DMS79 treated with DMSO at 0.1 percent for 48 hours (cell line): ENCODE measurements around the gene MGAT4A.
"Not testable (repeated sequence)": the region's sequence is repeated elsewhere in the genome, so short reads cannot be mapped to it uniquely, and the experiment has no call there.

Experiments used
- DNase-seq: peaks from one replicate; lab custom pipeline; 2025; lab: John Stamatoyannopoulos, UW

Gene MGAT4A

GRCh38 chr2:98607104-98607503, 123.8 kb downstream of the MGAT4A start:
- DNase-seq: no peak

- DNase-seq: no peak
Observed at GRCh38 chr2:98606431-98606830, 124.5 kb downstream of the MGAT4A start.

GRCh38 chr2:98605076-98605475, 125.9 kb downstream of the MGAT4A start:
- DNase-seq: no peak

GRCh38 chr2:98604547-98604946, 126.4 kb downstream of the MGAT4A start:
- peak; percentile 49 for DNase-seq

- DNase-seq: no peak
Observed at GRCh38 chr2:98601532-98602132, 129.3 kb downstream of the MGAT4A start.

DNA sequence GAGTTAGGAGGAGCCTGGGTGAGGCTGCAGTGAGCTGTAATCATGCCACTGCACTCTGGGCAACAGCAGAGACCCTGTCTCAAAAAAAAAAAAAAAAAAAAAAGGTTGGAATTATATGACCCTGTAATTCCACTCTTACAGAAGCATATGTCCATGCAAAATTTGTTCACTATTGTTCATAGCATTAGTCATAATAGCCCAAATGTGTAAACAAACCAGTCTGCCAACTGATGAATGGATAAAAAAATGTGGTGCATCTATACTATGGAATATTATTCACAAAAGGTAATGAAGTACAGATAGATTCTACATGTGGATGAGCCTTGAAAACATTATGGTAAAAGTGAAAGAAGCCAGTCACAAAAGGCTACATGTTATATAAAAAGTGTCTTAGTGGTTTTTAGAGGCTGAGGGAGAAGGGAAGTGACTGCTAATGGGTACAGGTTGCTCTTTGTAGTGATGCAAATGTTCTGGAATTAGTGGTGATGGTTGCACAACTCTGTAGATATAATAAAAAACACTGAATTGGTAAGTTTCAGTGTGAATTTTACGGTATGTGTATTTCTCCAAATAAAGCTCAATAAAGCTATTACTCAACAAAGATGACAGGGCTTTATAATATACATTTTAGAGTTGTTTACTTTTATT, 132.0 kb downstream of the MGAT4A start:
- no peak for DNase-seq

DNA sequence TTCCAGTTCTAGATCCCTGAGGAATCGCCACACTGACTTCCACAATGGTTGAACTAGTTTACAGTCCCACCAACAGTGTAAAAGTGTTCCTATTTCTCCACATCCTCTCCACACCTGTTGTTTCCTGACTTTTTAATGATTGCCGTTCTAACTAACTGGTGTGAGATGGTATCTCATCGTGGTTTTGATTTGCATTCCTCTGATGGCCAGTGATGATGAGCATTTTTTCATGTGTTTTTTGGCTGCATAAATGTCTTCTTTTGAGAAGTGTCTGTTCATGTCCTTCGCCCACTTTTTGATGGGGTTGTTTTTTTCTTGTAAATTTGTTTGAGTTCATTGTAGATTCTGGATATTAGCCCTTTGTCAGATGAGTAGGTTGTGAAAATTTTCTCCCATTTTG, 136.3 kb downstream of the MGAT4A start:
- not testable (repeated sequence) for DNase-seq

DNA sequence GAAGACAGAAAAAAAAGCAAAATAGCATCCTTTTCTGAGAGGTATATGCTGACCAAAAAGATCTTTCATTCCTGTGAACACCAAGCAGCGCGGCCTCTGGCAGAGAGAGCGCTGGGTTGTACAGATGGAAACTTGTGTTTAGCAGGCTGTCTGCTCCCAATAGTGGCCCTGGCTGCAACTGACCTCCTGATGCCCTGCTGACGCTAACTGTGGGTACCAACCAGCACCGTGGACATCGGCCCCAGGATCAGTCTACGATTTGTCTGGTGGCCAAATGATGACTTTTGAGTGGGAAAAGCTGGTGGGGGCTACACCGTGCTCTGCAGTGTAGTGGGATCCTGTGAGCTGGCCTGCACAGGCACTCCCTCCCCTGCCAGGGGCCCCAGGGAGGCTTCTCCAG, 138.4 kb downstream of the MGAT4A start:
- DNase-seq: no peak

DNA sequence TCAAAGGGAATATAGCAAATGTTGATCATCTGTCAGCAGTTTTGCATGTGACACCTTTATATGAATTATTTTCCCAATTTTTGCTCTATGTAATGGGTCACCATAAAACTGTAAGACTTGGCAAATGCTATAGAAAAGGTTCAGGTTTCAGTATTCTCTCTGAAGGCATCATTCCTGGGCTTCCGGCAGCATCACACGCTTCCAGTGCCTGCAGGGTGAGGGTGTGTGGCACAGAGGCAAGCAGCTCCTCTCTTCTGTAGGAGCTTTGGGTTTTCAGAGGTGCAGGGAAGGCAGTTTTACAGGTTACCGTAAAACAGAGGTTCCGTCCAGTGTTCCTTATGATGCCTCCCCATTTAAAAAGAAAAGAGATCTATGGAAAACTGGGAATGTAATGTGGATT, 141.4 kb downstream of the MGAT4A start:
- DNase-seq: no peak

GRCh38 chr2:98588880-98589431, 142.0 kb downstream of the MGAT4A start:
- no peak for DNase-seq

DNA sequence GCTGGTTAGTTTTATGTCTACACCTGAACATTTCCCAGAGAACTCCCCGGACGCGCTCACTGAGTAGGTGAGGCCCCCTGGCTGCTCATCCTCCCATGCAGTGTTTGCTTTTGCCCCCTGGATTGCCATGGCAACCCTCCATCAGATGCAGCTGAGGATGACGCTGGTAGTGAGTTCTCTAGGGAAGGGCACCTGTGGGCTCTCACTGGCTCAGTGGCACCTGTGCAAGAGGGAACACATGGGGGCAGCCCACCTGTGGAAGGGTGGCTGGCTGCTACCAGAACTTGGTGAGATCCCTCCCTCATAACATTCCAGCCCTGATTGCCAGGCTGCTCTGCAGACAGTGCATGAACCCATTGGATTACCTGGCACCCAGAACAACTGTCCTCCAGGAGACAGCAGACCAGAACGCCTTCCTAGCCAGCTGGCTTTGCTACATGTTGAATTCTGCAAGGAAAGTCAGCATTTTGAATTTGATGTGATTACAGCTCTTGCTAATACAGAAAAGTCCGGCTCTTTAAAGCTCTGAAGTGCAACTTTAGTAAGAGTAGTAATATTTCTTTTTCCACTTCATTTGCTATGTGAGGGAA, 144.3 kb downstream of the MGAT4A start:
- DNase-seq: no peak

DNA sequence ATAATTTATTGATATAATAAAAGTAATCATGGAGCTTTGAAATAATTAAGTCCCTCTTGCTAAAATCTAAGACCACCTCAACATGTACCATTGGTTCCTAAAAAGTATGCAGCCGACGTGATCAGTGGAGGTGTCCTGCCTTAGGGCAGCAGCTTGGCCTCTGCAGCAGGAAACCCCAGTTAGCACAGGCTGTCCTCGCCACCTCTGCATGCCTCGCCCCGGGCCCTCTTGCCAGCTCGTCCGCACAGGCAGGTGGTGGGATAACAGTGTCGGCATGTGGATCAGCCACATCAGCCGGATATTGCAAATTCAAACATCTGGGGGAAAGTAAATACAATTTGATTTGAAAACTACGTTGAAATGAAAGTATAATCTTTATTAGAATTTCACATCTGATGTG, 145.5 kb downstream of the MGAT4A start:
- DNase-seq: no peak

DNA sequence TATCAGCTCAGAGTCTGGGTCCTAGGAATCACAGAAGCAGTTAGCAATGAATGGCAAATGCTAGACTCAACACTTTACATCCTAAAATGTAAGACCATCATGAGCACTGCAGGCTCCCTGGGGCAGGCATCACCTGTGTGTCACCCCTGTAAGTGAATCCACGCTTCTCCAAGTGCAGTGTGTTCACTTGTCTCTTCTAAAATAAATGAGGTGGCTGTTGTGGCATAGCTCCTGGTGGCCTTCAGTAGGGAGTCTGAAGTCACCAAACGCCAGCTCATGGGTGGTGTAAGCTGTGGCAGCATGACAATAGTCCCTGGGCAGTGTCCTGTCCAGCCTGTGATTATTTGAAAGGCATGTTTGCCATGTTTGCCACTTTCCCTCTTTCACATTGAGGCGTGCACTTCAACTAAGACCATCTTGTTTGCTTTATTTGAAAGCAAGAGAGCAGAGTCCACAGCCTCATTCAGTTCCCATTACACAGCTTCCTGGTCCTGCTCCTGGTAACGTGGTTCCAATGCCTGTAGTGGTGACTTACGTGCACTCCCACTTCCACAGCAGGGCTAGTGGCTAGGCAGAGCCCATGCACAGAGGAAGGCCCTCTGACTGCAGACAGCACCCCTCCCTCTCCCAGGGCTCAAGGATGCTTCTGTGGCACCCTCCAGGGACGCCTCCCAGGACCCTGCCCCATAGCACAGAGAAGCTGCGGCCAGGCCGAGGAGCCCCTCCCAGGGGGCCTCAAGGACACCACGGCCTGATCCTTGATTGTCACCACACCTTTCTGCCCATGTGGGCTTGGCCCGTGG, 146.9 kb downstream of the MGAT4A start:
- DNase-seq: no peak

- DNase-seq: no peak
Observed at GRCh38 chr2:98583276-98583675, 147.7 kb downstream of the MGAT4A start.

GRCh38 chr2:98582523-98582922, 148.4 kb downstream of the MGAT4A start:
- no peak for DNase-seq

GRCh38 chr2:98580656-98581284, 150.2 kb downstream of the MGAT4A start:
- no peak for DNase-seq

GRCh38 chr2:98579926-98580325, 151.0 kb downstream of the MGAT4A start:
- no peak for DNase-seq

DNA sequence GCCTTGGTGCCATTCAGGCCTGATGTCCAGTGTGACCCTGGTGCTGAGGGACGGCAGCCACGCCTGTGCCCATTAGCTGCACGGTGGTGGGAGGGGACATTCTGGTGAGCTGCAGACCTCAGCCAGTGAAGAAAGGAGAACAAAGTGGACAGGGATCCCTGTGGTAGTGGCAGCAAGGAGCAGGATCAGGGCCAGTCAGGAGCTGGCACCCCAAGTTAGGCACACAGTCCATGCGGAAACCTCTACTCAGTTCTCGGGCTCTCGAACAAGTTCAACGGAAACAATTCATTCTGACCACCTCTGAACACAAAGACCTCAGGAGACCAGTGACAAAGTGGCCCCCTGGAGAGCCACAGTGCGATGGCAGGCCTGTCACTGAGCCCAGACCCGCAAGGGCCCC, 152.7 kb downstream of the MGAT4A start:
- no peak for DNase-seq

DNA sequence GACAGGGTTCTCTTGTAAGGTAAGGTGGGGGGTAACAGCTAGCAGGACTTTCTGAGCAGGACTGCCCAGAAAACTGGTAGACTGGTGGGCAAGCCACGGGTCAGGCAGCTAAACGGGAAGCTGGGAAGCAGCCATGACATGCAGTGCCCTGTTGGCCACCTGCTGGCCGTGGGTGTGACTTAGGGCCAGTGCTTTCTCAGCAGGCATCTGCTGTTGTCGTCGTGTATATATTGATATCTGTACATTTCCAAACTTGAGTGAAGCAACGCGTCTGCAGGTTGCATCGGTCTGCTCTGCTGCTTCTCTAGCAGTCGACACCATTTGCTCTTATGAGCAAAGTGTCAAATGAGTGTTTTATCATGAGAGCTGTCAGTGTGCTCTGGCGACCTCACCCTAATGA, 153.6 kb downstream of the MGAT4A start:
- DNase-seq: no peak

DNA sequence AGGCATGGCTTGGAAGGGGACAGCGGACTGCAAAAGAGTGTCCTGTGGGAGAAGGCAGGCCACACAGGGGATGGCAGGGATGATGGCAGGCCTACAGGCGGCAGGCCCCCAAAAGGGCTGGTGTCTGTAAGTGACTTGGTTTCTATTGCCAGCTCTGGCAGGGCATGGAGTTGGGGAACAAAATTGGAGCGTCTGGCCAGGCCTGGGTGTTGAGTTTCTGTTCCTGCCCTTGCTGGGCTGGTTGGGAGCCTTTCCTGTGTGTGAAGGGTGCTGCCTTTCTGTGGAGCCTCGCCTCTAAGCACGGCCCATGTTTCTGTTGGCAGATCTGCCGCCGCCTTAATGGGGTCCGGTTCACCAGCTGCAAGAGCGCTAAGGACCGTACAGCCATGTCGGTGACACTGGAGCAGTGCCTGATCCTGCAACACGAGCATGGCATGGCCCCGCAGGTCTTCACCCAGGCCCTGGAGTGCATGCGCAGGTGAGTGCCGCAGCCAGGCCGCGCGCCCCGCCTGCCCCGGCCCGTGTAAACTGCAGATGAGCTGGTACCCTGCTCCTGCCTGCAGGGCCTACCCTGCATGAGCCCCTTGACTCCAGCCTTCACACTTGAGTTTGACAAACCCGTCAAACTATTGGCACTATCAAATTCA, 154.1 kb downstream of the MGAT4A start:
- DNase-seq: no peak

- DNase-seq: no peak
Observed at GRCh38 chr2:98573426-98573825, 157.5 kb downstream of the MGAT4A start.

DNA sequence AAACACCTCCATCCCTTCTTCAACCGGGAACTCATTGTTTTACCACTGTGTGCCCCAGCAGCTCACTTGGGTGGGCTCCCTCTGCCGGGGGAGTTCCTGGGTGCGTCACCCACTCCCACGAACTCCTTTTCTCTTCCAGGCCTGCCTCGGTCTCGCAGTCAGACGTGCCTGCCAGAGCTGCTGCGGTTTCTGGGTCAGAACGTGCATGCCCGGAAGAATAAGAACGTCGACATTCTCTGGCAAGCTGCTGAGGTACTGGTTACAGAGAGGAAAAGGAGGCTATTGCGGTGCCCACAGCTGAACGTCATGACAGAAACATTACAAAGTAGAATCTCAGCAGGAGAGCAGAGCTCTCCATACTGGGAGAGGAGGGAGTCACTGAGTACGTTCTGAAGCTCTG, 158.3 kb downstream of the MGAT4A start:
- no peak for DNase-seq
